Adrenal gland (tissue), 5 donors: ENCODE measurements around the gene DCAF10.

Experiments
- CTCF ChIP-seq, 6 experiments: fragments of 450-650 bp in 4 of 6; fragments of 200-600 bp in 2 of 6; sonication (generic) in 1 of 6; IDR thresholded peaks; 1 replicate in 5 of 6; 2 replicates in 1 of 6; pipeline versions ENCODE4 v1.5.1 to v1.8.0; 2016 to 2021; ENCODE audit warnings: antibody characterized with exemption in 6 of 6, mild to moderate bottlenecking in 2 of 6, moderate library complexity in 1 of 6
- POLR2A ChIP-seq, 2 donors: fragments of 450-650 bp; IDR thresholded peaks; one replicate each; pipeline ENCODE4 v1.6.1; 2017; ENCODE audit warnings: antibody characterized with exemption in 2 of 2, mild to moderate bottlenecking in 2 of 2, moderate library complexity in 1 of 2
- donor health status: DM: no; HTN: no; CAD: no.

- no peak for TF ChIP-seq CTCF (IDR thresholded peaks at IDR 0.05)
- TF ChIP-seq POLR2A (IDR thresholded peaks at IDR 0.05): no peak
Measured at GRCh38 chr9:37897665-37898064, 97.1 kb downstream of the DCAF10 start.
